GM18951 (cell line): ENCODE data around the gene MB21D2.
"Not testable (repeated sequence)": the region's sequence is repeated elsewhere in the genome, so short reads cannot be mapped to it uniquely, and the experiment has no call there.

Experiments
- POLR2A ChIP-seq: IDR thresholded peaks from 4 replicates; pipeline ENCODE4 v1.6.1; 2011; ENCODE audit warnings: mild to moderate bottlenecking; ENCODE audit not compliant: insufficient read length, insufficient read depth; ENCODE audit errors: extremely low read depth
- in situ Hi-C: fragments of 300-500 bp; cut with MboI; formaldehyde crosslinking; loops from one replicate; pipeline ENCODE4 v1.12.0; 2022; ENCODE audit warnings: low sequenced_read_pairs, mixed read lengths, inconsistent platforms; ENCODE audit not compliant: unreplicated experiment

Gene MB21D2

DNA sequence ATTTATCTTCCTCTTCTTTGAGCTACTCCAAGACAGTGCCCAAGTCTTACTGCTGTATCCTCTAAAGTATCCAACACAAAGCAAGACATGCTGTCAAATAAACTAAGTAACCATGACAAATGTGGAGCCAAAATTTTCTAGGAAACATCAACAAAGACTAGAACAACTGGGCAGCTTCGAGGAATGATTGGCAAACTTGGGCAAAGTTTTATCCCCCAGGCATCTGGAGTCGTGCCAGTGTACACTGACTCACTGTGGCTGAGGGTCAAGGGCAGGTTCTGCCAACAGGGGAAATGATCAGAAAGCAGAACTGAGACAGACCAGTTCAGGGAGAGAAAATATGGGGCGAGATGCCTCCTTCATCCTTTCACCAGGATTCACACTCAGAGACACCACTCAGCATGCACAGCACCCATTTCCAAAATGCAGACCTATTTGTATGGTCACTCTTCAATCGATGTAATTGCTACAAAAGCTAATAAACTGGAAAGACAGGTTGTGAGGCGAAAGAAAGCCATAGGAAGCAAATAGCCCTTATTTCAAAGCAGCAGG is 65.8 kb downstream of the MB21D2 start:
- TF ChIP-seq POLR2A = no peak
- in situ Hi-C loops = no loop called here

DNA sequence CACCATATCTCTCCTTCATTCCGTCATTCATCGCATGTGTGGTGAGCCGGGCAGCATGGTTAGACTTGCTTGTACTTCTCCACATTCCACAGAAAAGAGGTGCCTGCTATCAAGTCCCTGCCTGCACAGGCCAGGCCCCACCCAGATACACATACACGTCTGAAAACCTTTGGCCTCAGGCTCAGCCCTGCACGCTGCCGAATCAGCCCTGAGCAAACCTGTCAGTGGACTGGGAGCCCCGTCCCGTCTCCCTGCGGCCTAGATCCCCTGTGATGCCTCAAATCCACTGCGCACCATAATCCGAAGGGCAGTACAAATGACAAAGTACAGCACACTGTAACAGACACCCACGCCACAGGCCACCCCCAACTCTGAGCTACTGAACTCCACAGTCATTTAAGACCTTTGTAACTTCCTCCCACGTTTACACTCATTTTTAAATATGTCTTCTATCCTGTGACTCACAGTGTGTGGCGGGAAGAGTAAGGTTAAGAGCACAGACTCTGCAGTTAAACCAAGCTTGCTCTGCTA is 67.1 kb downstream of the MB21D2 start:
- TF ChIP-seq POLR2A = no peak
- in situ Hi-C loops = no loop called here

DNA sequence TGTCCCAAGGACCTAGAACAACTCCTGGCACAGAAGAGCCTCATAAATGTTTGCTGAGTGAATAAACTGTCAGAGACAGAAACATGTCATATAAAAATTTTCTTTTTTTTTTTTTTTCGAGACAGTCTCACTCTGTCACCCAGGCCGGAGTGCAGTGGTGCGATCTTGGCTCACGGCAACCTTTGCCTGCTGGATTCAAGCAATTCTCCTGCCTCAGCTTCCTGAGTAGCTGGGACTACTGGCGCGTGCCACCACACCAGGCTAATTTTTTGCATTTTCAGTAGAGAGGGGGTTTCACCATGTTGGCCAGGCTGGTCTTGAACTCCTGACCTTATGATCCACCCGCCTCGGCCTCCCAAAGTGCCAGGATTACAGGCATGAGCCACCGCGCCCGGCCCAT is 67.8 kb downstream of the MB21D2 start:
- in situ Hi-C loops = not testable (repeated sequence)

DNA sequence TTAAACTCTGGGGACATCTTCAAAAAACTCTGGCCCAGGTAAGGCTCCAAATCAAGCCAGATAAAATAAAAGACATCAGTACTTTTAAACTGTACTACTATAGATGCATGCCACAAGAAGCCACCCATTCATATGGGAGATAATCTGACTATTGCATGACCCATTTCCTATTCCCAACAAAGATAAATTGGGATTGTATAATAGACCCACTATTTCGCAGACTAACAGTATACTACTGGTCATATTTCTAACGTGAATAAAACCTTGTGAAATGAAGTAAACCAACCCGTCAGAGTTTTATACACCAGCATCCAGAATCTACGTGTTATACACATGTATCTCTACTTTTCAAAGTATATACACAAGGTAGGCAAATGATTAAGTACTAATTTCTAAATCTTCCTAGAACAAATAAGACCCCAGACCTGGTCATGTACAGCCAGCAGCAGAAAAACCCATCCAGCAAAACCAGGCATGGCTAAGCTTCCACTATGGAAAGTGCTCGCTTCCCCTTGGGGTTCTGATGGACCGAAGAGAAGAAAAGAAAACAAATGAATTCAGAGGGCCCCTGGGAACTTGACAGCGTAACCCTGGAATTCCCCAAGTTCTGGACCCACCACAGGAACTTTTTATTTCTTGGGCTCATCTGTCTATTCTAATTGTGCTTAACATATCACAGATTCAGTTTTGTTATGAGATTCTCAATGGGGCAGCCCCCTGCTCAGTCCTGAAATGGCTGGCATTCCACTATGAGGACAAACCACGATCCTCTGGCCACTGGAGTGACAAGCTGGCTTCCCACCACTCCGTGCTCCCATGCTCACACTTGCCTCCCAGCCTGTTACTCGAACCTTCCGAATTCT is 69.1 kb downstream of the MB21D2 start:
- TF ChIP-seq POLR2A = peak; percentile 7
- in situ Hi-C loops = no loop called here

DNA sequence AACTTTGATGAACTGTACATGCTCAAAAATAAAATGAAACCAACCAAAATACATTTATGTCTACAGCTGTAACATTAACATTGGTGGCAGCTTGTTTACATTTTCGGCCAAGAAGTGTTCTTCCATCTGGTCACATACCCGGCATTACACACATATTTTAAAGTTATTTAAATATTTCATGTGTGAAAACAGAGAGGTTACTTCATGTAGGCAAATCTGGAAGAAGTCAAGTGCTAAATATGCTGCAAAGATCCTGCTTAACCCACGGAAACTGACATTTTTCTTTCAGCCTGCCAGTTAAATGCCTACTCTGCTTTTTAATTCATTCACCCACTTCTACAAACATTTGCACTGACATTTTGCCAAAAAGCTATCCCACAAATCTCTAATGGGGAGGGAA is 69.7 kb downstream of the MB21D2 start:
- in situ Hi-C loops = no loop called here

DNA sequence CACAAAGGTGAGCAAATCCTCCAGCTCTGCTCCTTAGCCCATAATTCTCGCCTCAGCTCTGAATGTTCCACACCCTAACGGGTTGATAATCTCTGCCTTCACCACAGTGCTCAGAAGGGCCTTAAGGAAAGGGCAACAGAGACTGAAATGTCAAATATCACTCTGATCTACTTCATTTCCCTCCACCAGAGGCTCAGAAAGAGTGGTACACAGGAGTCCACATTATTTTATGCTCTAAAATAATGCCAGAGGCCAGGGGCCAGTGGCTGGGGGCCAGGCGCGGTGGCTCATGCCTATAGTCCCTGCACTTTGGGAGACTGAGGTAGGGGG is 72.2 kb downstream of the MB21D2 start:
- in situ Hi-C loops = no loop called here

More for the DNA sequence above, 69.7 kb downstream of the MB21D2 start:
- TF ChIP-seq POLR2A = no peak

DNA sequence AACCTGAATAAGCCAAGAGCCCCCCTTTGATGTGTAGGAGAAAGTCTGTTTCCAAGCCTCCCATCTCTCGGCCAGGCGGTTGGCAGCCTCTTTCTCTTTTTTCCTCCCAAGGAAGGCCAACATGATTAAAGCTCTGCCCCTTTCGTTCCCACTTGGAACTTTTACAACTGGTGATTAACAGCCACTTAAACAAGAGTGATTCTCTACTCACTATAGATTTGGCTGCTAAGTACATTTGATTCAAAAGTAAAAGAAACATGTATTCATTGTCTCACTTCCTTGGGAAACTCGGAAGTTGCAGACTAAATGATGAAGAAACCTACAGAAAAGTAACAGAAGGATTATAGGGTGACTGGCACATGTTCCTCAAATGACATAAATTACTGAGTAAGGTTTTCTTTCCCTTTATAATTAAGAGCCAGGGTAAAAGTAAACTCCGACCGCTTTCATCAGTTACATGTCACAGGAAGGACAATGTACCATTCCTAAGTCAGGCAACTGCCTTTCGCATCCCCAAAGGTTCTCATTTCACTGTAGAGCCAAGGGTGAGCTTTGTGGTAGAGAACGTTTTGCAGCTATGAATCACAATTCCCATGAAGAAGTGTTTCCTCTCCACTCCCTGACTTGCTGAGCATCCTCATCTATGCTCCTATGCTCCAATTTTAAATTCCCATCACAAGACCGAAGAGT is 72.7 kb downstream of the MB21D2 start:
- no peak for TF ChIP-seq POLR2A

More for the DNA sequence above, 72.2 kb downstream of the MB21D2 start:
- no peak for TF ChIP-seq POLR2A

DNA sequence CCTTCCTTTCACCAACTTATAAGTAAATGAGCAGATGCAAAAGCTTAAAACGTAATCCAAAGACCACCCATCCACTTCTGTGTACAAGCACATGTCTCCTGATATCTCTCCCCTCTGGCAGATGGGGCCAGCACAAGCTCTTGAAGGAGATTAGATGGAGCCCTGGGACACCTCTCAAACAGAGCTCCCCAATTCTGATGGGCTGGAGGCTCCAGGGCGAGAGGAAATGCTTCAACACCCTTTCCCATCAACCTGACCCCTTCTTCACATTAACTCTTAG is 73.2 kb downstream of the MB21D2 start:
- TF ChIP-seq POLR2A = no peak
- in situ Hi-C loops = no loop called here

More for the DNA sequence above, 72.7 kb downstream of the MB21D2 start:
- in situ Hi-C loops = no loop called here

DNA sequence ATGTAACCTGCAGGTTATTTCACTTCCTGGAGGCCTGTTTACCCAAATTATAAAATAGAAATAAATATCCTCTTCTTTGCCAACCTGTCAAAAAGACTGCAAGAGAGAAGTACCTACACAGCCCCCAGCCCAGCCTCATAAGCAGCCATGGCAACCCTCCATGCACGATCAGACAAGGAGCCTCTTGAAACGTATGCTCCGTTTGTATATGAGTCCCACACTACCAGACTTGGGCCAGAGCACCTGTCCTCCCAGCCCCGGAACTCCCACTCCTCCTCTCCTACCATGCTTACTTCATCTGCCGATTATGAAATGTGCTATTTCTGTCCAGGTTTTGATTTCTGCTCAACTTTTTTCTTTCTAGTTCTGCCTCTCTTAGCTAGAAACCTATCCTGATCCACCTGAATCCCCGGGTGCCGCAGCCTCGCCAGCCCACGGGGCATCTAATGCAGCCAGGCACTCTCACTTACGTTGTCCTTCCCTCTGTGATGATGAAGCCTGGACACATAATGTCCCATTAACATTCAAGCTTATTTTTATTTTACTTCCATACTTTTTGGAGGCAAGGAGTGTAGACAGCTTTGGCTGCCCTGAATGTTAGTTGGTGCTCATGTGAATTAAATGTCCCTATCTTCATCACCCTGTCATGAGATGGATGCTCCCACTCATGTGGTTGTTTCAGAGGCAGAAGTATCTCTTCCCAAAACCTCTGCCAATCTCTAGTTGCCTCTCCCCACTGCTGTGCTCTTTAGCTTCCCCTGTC is 73.8 kb downstream of the MB21D2 start:
- no peak for TF ChIP-seq POLR2A
- in situ Hi-C loops = no loop called here

DNA sequence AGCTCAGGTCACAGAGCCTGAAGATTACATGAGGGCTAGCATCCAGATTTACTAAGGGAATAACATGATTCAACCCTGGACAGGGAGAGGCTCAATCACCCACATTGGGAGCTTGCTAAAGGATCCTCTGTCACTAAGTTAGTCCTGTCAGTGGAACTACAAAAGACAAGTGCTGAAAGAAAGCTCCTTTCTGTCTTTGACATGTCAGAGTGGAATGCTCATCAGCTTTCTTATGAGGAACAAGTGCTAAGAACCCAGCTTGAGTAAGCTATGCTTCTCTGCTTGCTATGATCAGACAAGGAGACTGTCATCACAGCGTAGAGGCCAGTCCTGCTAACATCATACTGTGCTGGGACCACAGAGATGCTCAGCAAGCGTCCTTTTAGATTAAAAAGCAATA is 74.5 kb downstream of the MB21D2 start:
- in situ Hi-C loops = no loop called here
- TF ChIP-seq POLR2A = no peak

DNA sequence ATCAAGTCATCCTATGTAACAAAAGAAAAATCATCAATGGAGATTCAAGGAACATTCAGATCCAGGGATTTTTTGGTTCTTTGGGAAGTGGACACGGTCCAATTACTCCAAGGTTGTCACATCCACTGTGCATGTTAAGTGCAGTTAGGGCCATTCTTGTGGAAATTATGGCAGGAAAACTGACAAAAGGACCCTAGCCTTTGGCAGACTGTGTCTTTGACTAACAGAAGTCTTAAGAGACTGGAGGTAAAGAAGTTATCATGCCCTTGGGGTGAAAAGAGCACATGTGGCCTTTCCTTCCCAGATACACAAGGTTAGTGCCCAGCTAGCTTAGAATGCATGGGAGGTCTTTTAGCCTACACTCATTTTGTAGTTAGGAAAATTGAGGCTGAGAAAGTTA is 74.9 kb downstream of the MB21D2 start:
- TF ChIP-seq POLR2A = no peak
- in situ Hi-C loops = no loop called here

DNA sequence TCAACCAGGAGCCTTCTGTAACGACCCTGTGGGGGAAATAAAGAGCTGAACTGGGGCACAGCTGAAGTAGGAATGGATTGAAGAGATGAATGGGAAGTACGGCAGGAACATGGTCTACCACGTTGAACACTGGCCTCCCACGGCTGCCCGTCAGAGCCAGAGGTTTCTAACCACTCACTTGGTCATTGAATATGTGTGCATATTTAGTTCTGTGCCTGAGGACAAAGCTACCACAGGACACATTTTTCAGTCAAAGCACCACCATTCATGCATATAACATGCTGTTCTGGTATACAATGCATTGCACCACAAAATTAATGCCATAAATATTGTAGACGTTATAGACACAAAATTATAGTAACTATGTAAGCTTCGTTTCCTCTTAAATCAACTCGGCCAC is 75.5 kb downstream of the MB21D2 start:
- no peak for TF ChIP-seq POLR2A
- in situ Hi-C loops = no loop called here

DNA sequence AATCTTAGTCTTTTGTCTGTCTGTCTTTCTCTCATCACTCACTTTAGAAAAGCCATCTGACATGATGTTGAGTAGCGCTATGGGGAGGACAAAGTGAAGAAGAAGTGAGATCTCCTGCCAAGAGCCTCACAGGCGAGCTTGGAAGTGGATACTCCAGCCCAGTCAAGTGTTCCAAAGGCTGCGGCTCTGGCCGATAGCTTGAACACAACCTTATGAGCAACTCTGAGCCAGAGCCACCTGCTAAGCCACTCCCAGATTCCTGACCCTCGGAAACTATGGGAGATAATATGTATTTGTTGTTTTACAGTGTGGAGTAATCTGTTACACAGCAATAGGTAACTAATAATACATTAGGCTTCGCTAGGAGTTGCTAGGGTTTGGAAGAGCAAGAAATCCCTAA is 76.2 kb downstream of the MB21D2 start:
- in situ Hi-C loops = no loop called here
- no peak for TF ChIP-seq POLR2A

DNA sequence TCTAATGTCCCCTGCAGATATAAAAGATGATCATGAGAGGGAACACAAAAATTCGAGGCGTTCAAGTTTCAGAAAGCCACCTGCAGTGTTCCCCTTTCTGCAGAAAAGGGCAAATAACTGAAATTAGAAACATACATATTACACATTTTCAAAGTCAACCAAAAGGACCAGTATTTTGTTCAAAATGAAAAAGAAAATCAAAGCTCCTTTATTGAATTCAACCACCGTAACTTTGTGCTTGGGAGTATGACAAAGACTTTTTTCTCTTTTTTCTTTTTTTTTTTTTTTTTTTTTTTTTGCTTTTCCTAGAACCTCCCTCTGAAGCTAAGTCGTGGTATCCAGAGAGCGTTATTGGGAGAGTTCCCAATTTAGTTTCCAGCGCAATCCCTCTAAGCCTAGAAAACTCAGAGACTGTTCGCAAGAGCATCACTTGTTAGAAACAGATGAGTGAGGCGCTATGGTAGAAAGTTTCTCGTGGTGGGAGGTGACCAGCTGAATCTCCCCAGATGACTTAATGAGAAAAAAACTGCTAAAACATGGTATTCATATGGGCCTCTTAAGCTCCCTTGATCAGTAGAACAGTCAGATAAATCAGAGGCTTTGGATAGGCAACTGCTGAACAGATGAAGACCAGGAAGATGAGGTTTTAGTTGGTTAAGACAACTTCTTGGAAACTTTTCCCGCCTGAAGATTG is 77.4 kb downstream of the MB21D2 start:
- in situ Hi-C loops = no loop called here
- TF ChIP-seq POLR2A = no peak
